OCI-LY3 (cell line): ENCODE measurements around the gene USP47.

ENCODE experiments used
- H2AFZ ChIP-seq: fragments of 200-600, 300-600 bp; shearing (Covaris generic); 2 replicates; pipeline ENCODE4 v1.6.0; 2014; ENCODE audit warnings: antibody characterized with exemption, low read depth, low read length
- H3K27ac ChIP-seq: fragments of 200-600, 300-600 bp; sonication (generic); 2 replicates; pipeline ENCODE4 v1.5.1; 2014; ENCODE audit warnings: mild to moderate bottlenecking, low read length, moderate library complexity, mixed read lengths
- H3K27me3 ChIP-seq: fragments of 200-600, 300-600 bp; sonication (generic); 2 replicates; pipeline ENCODE4 v1.6.1; 2014; ENCODE audit warnings: low read depth, low read length, mixed read lengths
- H3K36me3 ChIP-seq: fragments of 200-600, 300-600 bp; sonication (generic); replicated peaks from 2 replicates; pipeline ENCODE3; 2014; ENCODE audit warnings: low read depth, low read length, mixed read lengths
- H3K4me1 ChIP-seq: fragments of 300-600, 200-600 bp; sonication (generic); 2 replicates; pipeline ENCODE4 v1.6.1; 2014; ENCODE audit warnings: low read length, mixed read lengths
- H3K4me2 ChIP-seq: fragments of 200-600, 300-600 bp; sonication (generic); 2 replicates; pipeline ENCODE4 v1.6.1; 2014; ENCODE audit warnings: low read length, mixed read lengths
- H3K4me3 ChIP-seq: fragments of 300-600, 200-600 bp; sonication (generic); 2 replicates; pipeline ENCODE4 v1.5.1; 2014; ENCODE audit warnings: antibody characterized with exemption, mild to moderate bottlenecking, low read length, moderate library complexity
- H3K79me2 ChIP-seq: fragments of 300-600, 200-600 bp; shearing (Covaris generic); 2 replicates; pipeline ENCODE4 v1.6.1; 2014; ENCODE audit warnings: mild to moderate bottlenecking, low read length, mixed read lengths
- H3K9ac ChIP-seq: fragments of 300-600, 200-600 bp; shearing (Covaris generic); 2 replicates; pipeline ENCODE4 v1.6.0; 2014; ENCODE audit warnings: mild to moderate bottlenecking, low read length, moderate library complexity
- H3K9me3 ChIP-seq: fragments of 200-600, 300-600 bp; shearing (Covaris generic); 2 replicates; pipeline ENCODE4 v1.6.1; 2014; ENCODE audit warnings: low read length, mixed read lengths; ENCODE audit not compliant: insufficient read depth
- H4K20me1 ChIP-seq: fragments of 200-600, 300-600 bp; sonication (generic); 2 replicates; pipeline ENCODE4 v1.6.1; 2016; ENCODE audit warnings: low read length, mixed read lengths; ENCODE audit not compliant: insufficient read depth
- EZH2phosphoT487 ChIP-seq: fragments of 200-600 bp; shearing (Covaris generic); IDR thresholded peaks from 2 replicates; pipeline ENCODE4 v1.6.1; 2018; ENCODE audit warnings: antibody characterized with exemption, mixed run types, low read depth
- TF ChIP-seq, protein P1 (sequence below): fragments of 200-600, 300-600 bp; sonication (generic); IDR thresholded peaks from 2 replicates; pipeline ENCODE4 v1.5.1; 2014; ENCODE audit warnings: antibody characterized with exemption, low read length, low read depth

The USP47 gene

GRCh38 chr11:11961399-11962028, 119.7 kb downstream of the USP47 start:
- no peak overlapping the region for H3K4me2 ChIP-seq
- H4K20me1 ChIP-seq, result no peaks in the 10 kb centered on the region
- no peaks in the 10 kb centered on the region for H3K79me2 ChIP-seq
- H3K36me3 ChIP-seq, result peaks cover 3% of the 10 kb centered on the region
- no peak overlapping the region for H3K27ac ChIP-seq
- H3K4me3 ChIP-seq, result no peak overlapping the region
- H3K4me1 ChIP-seq, result no peaks in the 10 kb centered on the region
- TF ChIP-seq, protein P1, sequence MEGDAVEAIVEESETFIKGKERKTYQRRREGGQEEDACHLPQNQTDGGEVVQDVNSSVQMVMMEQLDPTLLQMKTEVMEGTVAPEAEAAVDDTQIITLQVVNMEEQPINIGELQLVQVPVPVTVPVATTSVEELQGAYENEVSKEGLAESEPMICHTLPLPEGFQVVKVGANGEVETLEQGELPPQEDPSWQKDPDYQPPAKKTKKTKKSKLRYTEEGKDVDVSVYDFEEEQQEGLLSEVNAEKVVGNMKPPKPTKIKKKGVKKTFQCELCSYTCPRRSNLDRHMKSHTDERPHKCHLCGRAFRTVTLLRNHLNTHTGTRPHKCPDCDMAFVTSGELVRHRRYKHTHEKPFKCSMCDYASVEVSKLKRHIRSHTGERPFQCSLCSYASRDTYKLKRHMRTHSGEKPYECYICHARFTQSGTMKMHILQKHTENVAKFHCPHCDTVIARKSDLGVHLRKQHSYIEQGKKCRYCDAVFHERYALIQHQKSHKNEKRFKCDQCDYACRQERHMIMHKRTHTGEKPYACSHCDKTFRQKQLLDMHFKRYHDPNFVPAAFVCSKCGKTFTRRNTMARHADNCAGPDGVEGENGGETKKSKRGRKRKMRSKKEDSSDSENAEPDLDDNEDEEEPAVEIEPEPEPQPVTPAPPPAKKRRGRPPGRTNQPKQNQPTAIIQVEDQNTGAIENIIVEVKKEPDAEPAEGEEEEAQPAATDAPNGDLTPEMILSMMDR, result no peak
- TF ChIP-seq EZH2phosphoT487, result no peak
- H2AFZ ChIP-seq, result no peak overlapping the region
- no peaks in the 10 kb centered on the region for H3K9me3 ChIP-seq
- no peaks in the 10 kb centered on the region for H3K27me3 ChIP-seq
- no peak overlapping the region for H3K9ac ChIP-seq

GRCh38 chr11:11963067-11963466, 121.3 kb downstream of the USP47 start:
- no peaks in the 10 kb centered on the region for H3K9me3 ChIP-seq
- no peak overlapping the region for H3K9ac ChIP-seq
- no peaks in the 10 kb centered on the region for H3K4me1 ChIP-seq
- H3K4me2 ChIP-seq, result no peak overlapping the region
- H4K20me1 ChIP-seq, result no peaks in the 10 kb centered on the region
- no peaks in the 10 kb centered on the region for H3K27me3 ChIP-seq
- no peak overlapping the region for H3K27ac ChIP-seq
- no peak overlapping the region for H2AFZ ChIP-seq
- no peak for TF ChIP-seq EZH2phosphoT487
- TF ChIP-seq, protein P1, result no peak
- H3K4me3 ChIP-seq, result no peak overlapping the region
- no peaks in the 10 kb centered on the region for H3K36me3 ChIP-seq
- H3K79me2 ChIP-seq, result no peaks in the 10 kb centered on the region

DNA sequence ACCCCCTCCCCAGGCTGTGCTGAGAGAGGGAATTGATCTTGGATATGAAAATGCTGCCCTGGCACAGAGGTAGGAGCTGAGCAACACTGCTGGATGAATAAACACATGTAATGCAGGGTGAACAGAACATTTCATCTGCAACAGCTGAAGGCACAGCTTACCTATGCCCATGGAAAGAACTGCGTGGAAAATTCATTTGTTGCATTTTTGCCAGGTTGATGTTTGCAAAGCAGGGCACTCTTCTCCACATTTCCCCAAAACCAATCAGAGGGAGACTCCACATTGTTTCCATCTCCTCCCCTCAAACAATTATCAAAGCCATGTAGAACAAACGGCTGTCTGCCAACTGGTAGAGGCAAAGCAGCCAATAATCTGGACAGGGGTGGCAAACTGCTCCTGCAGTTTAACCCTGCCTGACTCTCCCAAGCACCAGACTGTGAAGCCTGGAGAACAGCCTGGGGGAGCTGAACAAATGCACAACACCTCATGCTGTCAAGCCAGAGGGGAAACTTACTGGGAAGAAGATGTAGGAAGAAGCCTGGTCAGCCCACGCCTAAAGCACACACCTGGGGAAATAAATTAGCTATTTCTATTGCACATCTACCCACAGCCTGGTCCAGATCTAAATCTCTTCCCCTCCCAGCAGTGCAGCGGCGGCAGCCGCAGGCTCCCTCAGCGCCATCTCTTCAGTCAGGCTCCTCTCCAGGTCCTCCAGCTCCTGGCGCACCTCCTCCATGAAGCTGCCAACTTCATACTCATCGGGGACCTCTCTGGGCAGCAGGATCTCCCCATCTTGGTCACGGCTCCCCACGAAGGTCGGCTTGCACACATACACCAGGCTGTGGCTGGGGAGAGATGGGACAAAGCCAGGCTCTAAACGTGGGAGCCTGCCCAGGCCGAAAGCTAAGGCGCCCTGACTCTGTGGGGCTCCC, 122.3 kb downstream of the USP47 start:
- Histone ChIP-seq H3K9me3 (no peaks in the 10 kb centered on the region), H3K27ac (no peak overlapping the region), H3K4me2 (no peak overlapping the region), H3K4me3 (no peak overlapping the region), H3K9ac (no peak overlapping the region), H3K36me3 (no peaks in the 10 kb centered on the region), H2AFZ (no peak overlapping the region), H3K4me1 (no peaks in the 10 kb centered on the region), H4K20me1 (no peaks in the 10 kb centered on the region), H3K79me2 (no peaks in the 10 kb centered on the region), H3K27me3 (no peaks in the 10 kb centered on the region)
- TF ChIP-seq, protein P1, result no peak
- TF ChIP-seq EZH2phosphoT487, result no peak

- no peaks in the 10 kb centered on the region for H3K9me3 ChIP-seq
- H3K79me2 ChIP-seq, result no peaks in the 10 kb centered on the region
- no peaks in the 10 kb centered on the region for H3K36me3 ChIP-seq
- no peaks in the 10 kb centered on the region for H4K20me1 ChIP-seq
- no peak overlapping the region for H2AFZ ChIP-seq
- TF ChIP-seq, protein P1, result no peak
- no peak for TF ChIP-seq EZH2phosphoT487
- H3K4me1 ChIP-seq, result no peaks in the 10 kb centered on the region
- H3K9ac ChIP-seq, result no peak overlapping the region
- H3K4me3 ChIP-seq, result no peak overlapping the region
- no peaks in the 10 kb centered on the region for H3K27me3 ChIP-seq
- H3K4me2 ChIP-seq, result no peak overlapping the region
- no peak overlapping the region for H3K27ac ChIP-seq
Measured at GRCh38 chr11:11964774-11965150, 123.0 kb downstream of the USP47 start.
